SKM-1 (cell line): ENCODE measurements around the gene ABCG8.

Experiments used
- DNase-seq: peaks from one replicate; lab custom pipeline; 2025; ENCODE audit not compliant: unreplicated experiment; lab: John Stamatoyannopoulos, UW

The ABCG8 gene

DNA sequence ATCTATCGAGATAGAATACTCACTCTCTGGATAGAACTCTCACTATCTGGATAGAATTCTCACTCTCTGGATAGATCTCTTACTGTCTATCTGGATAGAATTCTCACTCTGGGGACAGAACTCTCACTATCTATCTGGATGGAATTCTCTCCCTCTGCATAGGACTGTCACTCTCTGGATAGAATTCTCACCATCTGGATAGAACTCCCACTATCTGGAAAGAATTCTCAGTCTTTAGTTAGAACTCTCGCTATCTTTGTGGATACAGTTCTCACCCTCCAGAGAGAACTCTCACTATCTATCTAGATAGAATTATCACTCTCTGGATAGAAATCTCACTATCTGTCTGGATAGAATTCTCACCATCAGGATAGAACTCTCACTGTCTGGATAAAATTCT lies 16.5 kb downstream of the ABCG8 start:
- no peak for DNase-seq

DNA sequence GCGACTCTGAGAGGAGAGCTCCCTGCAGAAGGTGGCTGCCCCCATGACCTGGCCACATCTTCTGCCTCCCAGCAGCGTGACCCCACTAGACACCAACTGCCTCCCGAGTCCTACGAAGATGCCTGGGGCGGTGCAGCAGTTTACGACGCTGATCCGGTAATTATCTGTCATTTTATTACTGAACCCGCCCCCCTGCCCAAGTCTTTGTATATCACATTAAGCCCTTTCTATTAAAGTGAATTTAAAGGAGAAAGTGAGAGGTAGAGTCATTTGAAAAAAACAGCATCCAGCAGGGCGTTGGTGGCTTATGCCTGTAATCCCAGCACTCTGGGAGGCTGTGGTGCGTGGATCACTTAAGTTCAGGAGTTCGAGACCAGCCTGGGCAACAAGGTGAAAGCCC lies 33.4 kb downstream of the ABCG8 start:
- no peak for DNase-seq

DNA sequence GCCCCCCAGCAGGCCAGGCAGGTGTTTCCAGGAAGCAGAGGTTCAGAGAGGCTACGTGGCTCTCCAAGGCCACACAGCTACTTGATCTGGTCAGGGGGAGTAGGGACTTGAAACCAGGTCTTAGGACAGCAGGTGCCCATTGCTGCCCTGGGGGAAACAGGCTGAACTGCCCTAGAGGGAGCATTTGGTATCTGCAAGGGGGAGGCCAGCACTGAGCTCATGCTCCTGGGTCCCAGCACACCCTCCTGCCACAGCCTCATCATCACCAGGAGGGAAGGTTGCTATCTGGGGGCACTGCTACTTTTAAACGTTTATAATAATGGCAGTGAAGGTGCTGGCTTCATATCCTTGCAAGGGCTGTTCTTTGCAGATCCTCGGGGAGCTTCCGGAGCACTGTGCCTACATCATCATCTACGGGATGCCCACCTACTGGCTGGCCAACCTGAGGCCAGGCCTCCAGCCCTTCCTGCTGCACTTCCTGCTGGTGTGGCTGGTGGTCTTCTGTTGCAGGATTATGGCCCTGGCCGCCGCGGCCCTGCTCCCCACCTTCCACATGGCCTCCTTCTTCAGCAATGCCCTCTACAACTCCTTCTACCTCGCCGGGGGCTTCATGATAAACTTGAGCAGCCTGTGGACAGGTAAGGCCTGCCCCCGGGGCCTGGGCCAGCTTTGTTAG lies 36.1 kb downstream of the ABCG8 start:
- DNase-seq, result no peak

DNA sequence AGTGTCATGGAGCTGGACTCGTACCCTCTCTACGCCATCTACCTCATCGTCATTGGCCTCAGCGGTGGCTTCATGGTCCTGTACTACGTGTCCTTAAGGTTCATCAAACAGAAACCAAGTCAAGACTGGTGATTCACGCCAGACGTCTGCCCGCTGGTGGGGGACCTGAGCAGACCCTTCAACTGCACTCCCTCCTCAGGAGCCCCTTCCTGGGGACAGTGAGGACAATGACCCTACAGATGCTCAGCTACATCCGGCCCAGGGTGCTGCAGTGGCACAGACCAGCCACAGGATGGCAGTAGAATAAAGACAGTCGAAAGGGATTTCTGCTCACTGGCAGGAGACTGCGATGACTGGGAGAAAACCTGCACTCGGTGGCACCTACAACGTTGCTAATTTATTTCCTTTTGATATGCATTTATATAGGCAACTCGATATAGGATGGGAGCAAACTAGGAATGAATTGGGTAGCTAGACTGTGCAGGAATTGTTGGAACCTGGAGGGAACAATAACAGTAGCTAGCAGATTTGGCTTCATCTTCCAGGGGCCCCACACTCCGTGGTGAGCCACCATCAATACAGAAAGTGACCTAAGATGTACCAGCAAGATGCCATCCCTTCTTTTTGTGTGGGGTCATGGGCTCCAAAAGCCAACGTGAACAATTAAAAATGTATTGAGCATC lies 39.2 kb downstream of the ABCG8 start:
- peak; percentile 48 for DNase-seq

DNA sequence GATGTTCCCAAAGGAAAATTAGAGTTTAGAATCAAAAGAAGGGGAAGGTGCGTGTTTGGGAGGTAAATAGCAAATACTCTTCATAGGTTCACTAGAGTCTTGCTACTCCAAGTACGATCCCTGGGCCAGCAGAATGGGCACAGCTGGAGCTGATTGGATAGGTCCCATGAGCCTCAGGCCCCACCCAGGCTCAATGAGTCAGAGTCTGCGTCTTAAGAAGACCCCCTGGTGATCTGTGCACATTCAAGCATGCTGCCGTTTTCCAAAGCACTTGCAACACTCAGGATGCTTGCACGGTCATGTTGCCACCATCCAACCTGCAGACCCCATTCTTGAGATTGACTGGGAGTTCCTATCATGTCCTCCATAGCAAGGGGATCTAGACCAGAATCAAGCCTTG lies 40.5 kb downstream of the ABCG8 start:
- DNase-seq, result no peak

DNA sequence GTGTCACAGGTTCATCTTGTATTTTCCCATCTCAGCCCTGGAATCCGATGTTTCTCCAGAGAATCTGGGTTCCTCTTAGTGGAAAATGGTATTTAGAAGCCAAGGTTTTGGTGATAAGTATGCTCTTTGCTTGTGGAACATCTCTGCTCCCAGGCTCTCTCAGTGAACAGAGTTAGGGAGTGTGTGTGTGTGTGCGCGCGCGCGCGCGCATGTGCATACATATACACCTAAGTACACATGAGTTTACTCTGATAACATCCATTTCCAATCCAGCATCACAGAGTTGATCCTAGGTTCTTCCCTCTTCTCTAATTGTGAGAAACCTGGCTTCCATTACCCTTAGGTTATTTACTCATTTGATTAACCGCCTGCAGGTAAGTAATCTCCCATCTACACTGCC lies 41.7 kb downstream of the ABCG8 start:
- no peak for DNase-seq

DNA sequence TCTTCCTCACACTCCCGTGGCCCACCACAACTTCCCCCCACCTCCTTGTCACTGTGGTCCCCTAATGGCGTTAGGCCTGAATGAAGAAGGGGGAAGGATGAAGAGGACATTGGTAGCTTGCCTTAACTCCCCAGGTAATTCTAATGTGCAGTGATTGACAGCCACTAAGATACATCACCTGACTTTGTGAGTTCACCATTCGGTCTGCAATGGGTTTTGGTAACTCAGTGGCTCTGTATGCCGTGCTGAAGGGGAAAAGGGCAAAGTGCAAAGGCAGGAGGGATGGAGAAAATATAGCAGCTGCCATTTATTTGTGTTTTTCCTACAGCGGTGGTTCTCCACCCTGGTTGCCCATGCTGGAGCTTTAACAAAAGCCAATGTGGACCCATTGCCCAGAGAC lies 42.2 kb downstream of the ABCG8 start:
- no peak for DNase-seq

DNA sequence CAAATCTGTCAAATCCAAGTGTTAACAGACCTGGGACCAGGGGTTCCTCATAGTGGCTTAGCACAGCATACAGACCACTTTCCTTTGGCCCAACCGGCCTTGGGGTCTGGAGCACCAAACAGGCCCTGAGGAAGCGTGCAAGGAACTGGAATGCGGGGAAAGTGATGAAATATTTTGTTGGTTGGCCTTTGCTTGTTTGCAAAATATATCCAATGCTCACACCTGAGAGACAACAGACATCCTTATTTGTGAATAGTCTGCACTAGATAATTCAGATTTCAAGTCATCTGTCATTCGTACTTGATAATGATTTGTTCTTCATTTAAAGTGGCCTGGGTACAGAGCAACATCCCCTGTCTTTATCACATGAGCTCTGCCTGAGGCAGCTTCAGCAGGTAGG lies 43.5 kb downstream of the ABCG8 start:
- no peak for DNase-seq

DNA sequence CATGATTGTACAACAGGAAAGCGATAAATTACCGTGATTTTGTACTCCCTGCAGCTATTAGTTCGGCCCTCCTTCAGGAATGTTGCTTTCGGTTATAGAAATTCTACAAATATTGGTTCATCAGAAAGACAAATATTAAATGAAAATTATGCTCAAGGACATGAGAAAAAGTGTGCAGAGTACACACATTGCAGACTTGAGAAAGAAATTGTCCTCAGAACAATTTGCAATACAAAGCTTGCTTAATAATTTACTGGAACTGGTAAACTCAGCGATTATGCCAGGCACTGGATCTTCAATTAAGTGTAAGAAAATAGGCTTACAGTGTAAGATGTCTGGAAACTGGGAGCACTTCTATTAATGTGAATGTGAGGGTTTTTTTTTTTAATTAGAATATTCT lies 45.9 kb downstream of the ABCG8 start:
- DNase-seq, result no peak

DNA sequence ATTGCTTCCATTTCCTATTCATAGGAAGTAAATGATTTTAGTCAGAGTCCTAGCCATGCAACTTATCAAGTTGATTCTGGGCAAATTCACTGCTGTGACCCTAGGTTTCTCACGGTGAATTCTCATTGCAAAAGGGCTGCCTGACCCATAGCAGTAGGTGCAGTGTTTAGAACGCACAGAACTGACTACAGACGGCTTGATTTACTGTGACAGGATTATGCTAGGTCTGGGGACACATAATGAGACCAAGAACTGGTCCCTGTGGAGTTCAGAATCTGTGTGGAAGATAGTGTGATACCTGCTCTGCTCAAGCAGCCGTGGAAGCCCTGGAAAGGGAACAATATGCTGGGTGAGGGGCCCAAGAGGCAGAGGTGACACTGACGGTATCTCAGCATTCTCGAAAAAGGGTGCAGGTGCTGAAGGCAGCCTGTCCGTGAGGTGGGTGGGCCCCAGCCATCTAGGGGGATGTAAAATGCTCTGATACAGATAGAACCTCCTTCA lies 46.4 kb downstream of the ABCG8 start:
- no peak for DNase-seq

DNA sequence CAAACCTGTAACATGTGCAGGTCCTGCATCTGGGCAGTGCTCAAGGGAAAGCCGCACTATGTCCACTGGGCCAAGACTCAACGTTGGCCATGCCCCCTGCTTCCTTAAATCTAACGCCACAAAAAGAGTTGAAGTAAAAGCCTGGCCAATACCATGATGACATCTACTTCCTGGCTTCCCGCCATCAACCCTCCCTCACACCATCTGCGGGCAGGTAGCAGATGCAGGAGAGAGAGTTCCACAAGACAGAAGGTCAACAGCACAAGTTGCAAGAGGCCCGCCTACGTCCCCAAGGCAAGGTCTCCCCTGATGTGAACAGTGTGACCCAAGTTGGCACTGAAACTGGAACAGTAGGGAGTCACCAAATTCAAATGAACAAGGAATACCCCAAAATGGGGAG lies 48.4 kb downstream of the ABCG8 start:
- no peak for DNase-seq

DNA sequence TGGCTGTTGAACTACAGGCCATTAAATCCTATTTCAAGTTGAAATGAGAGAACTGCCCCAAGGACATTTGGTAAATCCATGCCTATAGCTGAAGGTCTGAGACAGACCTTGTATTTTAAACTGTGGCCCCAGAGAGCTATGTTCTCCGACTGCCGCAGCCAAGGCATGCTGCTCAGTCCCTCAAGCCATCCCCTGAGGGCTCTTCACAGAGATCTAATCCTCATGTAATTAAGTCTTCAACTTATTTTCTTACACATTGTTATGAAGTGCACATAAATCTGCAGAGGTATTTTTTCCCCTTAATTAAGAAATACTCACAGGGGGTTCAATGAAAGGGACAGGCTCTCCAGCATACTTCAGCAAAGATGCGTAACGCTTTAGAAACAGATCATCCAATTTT lies 50.6 kb downstream of the ABCG8 start:
- DNase-seq, result no peak

DNA sequence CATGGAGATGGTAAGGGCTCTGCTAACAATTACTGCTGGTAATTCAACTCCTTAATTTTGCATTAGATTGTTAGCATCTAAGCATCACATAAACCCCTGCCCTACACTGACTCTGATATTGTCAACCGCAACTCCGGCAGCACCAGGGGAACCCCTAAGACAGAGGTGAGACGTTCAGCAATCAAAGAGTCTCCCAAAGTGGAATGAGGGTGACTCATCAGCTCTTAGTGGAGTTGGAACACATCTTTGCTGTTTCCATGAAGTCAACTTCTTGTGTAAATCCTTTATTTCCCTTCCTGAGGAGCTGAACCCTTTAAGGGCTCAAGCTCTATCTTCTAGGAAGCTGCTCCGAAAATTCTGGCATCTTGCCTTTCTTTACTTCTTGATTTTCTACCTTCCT lies 52.1 kb downstream of the ABCG8 start:
- DNase-seq, result no peak

DNA sequence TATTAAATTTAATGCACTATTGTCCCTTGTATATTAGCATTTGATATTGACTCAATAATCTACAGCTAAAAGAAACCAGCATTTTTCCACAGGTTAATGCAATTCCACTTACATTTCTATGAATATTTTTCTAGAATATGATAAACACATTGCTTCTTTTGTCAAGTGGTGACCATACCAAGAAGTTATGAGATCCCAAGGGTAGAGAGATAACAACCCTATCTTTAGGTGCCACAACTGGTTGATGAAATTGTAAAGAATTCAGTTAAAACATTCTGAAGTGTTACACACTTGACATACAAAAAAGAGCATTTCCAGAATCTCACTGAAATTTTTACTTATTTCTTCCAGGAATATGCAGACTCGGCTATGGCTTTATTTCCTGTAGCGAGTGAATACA lies 56.0 kb downstream of the ABCG8 start:
- no peak for DNase-seq

DNA sequence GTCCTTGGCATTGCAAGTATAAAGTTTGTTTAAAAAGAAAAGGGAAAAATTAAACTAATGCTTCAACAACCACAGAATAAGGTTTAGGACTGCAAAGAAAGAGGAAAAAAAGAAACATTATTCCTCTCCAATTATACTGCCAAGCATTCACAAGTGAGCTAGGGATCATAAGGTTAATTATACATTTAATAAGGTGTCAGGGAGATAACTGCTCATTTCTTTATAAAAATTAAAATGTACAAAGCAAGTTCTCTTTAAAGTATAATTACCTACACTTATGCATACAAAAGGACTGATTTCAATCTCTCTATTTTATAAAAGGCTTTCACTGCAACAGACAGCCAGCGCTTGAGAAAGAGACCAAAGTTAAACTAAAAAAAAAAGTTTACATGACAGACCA lies 58.1 kb downstream of the ABCG8 start:
- no peak for DNase-seq

DNA sequence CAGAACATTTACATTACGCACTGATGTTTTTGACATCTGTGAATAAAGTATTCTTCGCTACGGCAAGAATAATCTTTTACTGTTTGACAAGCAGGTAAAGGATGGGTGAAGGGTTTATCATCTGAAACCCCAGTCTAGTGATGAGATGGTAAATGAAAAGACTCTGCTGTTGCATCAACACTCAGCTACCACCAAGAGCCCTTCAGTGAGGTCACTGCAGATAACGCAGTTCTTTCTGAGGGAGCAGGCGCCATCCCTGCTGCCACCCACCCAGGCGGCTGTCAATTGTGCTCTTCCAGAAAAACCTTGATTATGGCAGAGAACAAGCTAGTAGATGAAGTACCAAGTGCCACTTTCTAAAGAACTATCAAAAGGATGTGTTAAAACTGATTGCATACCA lies 58.7 kb downstream of the ABCG8 start:
- no peak for DNase-seq

DNA sequence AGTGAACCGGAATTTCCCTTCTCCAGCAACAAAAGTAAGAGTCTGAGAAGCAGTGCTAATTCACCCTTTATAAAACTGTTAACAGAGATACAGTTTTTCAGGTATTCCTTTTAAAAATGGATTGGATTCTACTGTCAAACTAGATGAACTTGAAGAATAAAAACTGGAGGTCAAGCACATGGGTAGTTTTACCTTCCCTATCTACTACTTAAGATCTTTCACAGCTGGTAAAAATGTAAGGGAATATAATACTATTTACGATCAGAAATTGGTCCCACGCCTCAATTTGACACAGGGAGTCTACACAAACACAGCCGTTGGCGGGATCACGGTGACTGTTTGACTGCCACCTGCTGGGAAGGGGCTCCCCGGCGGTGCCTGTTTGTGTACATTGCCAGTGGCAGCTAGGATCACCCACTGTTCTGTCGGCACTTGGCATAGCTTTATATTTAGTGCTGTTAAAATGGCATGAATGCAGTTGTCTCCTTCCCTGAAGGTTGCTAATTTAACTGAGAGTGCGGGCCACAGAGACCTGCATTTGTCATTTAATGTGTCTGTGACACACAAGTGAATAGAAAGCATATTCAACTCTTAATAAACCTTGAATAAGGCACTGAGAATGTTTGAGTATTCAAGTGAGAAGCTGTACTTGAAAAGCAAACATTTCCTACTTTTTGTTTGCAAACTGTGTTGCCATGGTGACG lies 59.5 kb downstream of the ABCG8 start:
- DNase-seq, result no peak

DNA sequence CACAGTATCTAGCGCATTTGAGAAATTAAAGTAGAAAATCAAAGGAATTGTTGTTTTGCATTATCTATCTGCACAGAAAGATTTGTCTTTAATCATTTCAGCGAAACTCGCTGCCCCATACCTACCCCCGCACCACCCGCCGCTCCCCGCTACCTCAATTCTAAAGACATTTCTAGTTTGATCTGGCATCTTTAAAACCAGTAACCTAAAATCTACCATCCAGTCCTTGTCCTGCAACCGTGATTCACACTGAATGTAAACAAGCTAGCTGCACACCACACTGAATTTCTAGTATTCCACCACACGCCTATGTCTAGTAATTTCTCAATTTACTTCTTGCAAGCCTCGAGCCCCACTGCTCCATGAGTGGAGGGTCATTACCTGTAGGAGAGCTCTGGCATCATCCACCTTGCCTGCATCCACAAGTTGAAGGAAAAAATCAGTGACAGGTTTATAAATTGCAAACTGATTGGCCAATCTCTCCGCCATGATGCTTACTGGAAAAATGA lies 60.1 kb downstream of the ABCG8 start:
- no peak for DNase-seq

DNA sequence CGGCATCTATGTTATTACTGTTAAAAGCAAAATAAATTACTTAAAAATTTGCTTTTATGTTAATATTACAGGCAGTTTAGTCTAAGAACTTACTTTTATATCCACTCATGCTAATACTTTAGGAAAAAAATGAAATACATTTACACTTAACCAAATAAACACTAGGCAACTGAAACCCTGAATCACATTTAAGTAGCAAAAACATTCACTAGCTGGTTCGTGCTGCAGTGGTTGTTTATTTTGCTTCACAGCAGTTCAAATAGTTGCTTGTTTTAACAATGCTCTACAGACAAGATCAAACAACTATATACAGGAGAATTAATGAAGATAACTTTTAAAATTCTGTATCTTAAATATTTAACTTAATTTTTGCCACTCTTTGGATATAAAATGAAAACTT lies 60.8 kb downstream of the ABCG8 start:
- no peak for DNase-seq

DNA sequence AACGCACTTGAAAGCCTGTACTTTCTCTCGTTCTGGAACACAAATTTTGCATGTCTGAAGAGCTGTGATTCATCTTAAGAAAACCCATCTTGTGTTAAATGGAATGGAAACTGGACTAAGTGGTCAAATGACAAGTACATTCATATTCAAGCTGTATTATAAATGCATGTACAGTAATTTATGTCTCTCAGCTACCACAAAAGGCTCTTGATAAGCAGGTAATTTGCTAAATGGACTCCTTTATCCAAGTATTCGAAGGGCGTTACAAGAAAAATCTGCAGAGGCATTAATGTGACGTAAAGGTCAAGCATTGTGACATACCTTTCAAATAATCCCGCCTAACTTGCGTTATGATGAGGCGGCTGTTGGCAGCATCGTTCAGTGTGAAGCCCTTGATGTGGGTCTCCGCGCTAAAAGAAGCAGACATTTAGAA lies 66.6 kb downstream of the ABCG8 start:
- DNase-seq, result no peak

DNA sequence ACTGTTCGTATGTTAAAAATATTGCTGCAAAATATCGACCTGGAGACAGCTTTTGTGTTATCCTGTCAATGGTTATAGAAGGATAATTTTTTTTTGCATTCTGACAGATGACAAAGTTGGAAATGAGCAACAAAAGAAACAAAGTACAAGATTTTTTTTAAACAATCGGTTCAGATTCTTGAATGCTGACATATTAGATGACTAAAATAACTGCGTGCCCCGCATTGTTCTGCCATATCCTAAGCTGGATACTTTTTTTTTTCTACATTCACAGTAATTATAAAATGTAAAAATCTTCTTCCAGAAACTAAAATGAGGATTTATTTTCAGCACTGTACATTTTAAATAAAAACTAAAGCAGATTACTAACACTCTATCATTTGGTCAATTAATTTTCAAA lies 67.1 kb downstream of the ABCG8 start:
- no peak for DNase-seq
